GM10248 (cell line): ENCODE results near the gene IL4R.
"Not testable (repeated sequence)": the region's sequence is repeated elsewhere in the genome, so short reads cannot be mapped to it uniquely, and the experiment has no call there.

Source experiments
- CTCF ChIA-PET: fragments of 300-600 bp; sonication (Branson Sonifier 250); formaldehyde crosslinking; extraction: SDS; loops from one replicate; lab custom pipeline; 2021; ENCODE audit warnings: antibody characterized with exemption; lab: Yijun Ruan, JAX
- POLR2A ChIA-PET: fragments of 350-650 bp; sonication (Branson Sonifier 250); formaldehyde crosslinking; extraction: SDS; loops from one replicate; lab custom pipeline; 2020; ENCODE audit warnings: antibody characterized with exemption; lab: Yijun Ruan, JAX
- DNase-seq: peaks from one replicate; pipeline ENCODE4 v3.0.0; 2012; ENCODE audit errors: extremely low spot score
- TF ChIP-seq, protein P1 (sequence below): IDR thresholded peaks from 2 replicates; pipeline ENCODE4 v1.5.1; 2012; ENCODE audit warnings: mild to moderate bottlenecking, low read depth; ENCODE audit errors: extremely low read depth, missing control alignments, control extremely low read depth

The IL4R gene

DNA sequence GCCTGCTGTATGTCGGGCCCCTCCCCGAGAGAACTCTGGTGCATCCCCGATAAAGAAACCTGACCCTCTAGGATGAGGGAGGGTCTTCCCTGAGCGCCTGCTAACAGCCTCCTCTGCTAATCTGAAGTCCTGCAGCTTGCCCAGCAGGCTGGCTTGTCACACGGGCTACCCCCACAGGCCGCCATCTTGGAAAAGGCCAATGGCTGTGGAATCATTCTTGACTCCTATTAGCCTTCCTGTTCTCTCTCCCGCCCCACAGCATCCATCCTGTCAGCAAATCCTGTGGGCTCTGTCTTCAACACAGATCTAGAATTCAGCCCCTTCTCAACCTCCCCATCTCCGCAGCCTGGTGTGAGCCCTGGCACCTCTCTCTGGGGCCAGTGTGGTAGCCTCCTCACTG lies 12.0 kb downstream of the IL4R start:
- DNase-seq = no peak
- POLR2A ChIA-PET = no interaction called here
- CTCF ChIA-PET = no interaction called here
- TF ChIP-seq, protein P1, sequence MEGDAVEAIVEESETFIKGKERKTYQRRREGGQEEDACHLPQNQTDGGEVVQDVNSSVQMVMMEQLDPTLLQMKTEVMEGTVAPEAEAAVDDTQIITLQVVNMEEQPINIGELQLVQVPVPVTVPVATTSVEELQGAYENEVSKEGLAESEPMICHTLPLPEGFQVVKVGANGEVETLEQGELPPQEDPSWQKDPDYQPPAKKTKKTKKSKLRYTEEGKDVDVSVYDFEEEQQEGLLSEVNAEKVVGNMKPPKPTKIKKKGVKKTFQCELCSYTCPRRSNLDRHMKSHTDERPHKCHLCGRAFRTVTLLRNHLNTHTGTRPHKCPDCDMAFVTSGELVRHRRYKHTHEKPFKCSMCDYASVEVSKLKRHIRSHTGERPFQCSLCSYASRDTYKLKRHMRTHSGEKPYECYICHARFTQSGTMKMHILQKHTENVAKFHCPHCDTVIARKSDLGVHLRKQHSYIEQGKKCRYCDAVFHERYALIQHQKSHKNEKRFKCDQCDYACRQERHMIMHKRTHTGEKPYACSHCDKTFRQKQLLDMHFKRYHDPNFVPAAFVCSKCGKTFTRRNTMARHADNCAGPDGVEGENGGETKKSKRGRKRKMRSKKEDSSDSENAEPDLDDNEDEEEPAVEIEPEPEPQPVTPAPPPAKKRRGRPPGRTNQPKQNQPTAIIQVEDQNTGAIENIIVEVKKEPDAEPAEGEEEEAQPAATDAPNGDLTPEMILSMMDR = no peak

- TF ChIP-seq, protein P1 = no peak
- DNase-seq = no peak
- POLR2A ChIA-PET = no interaction called here
- CTCF ChIA-PET = interaction anchor here (1.3 to 2.2 kb wide), 2 partner anchors 9 to 91 kb away, joined by 3 to 5 read pairs; no protein-coding TSS in a partner anchor
Observed at GRCh38 chr16:27326251-27326650, 12.5 kb downstream of the IL4R start.

GRCh38 chr16:27326738-27327585 lies 13.2 kb downstream of the IL4R start:
- POLR2A ChIA-PET = no interaction called here

DNA sequence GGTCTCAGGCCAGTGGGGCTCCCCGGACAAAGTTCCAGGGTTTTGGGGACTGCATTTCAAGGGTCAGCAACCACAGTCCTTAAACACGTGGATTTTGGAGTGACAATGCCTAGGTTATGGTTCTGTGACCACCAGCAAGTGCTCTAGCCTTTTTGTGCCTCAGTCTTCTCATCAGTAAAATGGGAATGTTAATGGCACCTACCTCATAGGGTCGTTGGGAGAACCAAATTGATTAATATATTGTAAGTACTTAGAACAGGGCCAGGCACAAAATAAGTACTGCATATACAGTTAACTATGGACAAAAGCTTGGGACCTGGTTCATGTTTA lies 13.8 kb downstream of the IL4R start:
- ChIA-PET POLR2A (no interaction called here), CTCF (interaction anchor here (2.2 kb wide), 1 partner anchor 93 kb away, joined by 5 read pairs; no protein-coding TSS in a partner anchor)
- TF ChIP-seq, protein P1 = no peak
- no peak for DNase-seq

More at GRCh38 chr16:27326738-27327585, 13.2 kb downstream of the IL4R start:
- CTCF ChIA-PET = interaction anchor here (1.3 to 2.2 kb wide), 2 partner anchors 9 to 92 kb away, joined by 3 to 5 read pairs; no protein-coding TSS in a partner anchor
- TF ChIP-seq, protein P1 = no peak
- DNase-seq = peak; percentile 34

- ChIA-PET POLR2A (interaction anchor here (0.7 kb wide), 1 partner anchor 44 kb away, joined by 5 read pairs; no protein-coding TSS in a partner anchor), CTCF (interaction anchor here (2.1 kb wide), 1 partner anchor 26 kb away, joined by 5 read pairs; no protein-coding TSS in a partner anchor)
Observed at GRCh38 chr16:27328937-27329336, 15.2 kb downstream of the IL4R start.

GRCh38 chr16:27329376-27330079 lies 15.8 kb downstream of the IL4R start:
- POLR2A ChIA-PET = interaction anchor here (0.7 kb wide), 1 partner anchor 44 kb away, joined by 5 read pairs; no protein-coding TSS in a partner anchor
- not testable (repeated sequence) for DNase-seq
- CTCF ChIA-PET = interaction anchor here (1.2 to 2.1 kb wide), 2 partner anchors 25 to 72 kb away, joined by 3 to 5 read pairs; partner anchors contain the start of gene IL21R

More at GRCh38 chr16:27328937-27329336, 15.2 kb downstream of the IL4R start:
- TF ChIP-seq, protein P1 = no peak
- no peak for DNase-seq
